Measurements from ENCODE around the gene SDCBP2.

Gene SDCBP2

GRCh38 chr20:1331101-1331500, 2.2 kb upstream of the SDCBP2 start:
- no peak for DNase-seq (ENCODE audit: low read depth)

- no peak for DNase-seq (ENCODE audit: low read depth)
Observed at GRCh38 chr20:1330075-1330830, 1.3 kb upstream of the SDCBP2 start.

GRCh38 chr20:1327827-1328679, 886 bp downstream of the SDCBP2 start:
- DNase-seq (ENCODE audit: low read depth), result no peak

GRCh38 chr20:1327241-1327653, 1.7 kb downstream of the SDCBP2 start:
- DNase-seq (ENCODE audit: low read depth), result no peak

- no peak for DNase-seq (ENCODE audit: low read depth)
Observed at GRCh38 chr20:1326031-1326930, 2.7 kb downstream of the SDCBP2 start.

GRCh38 chr20:1325173-1326030, 3.5 kb downstream of the SDCBP2 start:
- DNase-seq (ENCODE audit: low read depth), result peak; percentile 97

- no peak for DNase-seq (ENCODE audit: low read depth)
Observed at GRCh38 chr20:1324598-1325172, 4.3 kb downstream of the SDCBP2 start.

- no peak for DNase-seq (ENCODE audit: low read depth)
Observed at GRCh38 chr20:1323830-1324597, 4.9 kb downstream of the SDCBP2 start.

GRCh38 chr20:1323256-1323655, 5.7 kb downstream of the SDCBP2 start:
- no peak for DNase-seq (ENCODE audit: low read depth)

- DNase-seq (ENCODE audit: low read depth), result peak; percentile 80
Observed at GRCh38 chr20:1322511-1323245, 6.3 kb downstream of the SDCBP2 start.

- DNase-seq (ENCODE audit: low read depth), result no peak
Observed at GRCh38 chr20:1321654-1321939, 7.3 kb downstream of the SDCBP2 start.

- DNase-seq (ENCODE audit: low read depth), result no peak
Observed at GRCh38 chr20:1320902-1321653, 7.9 kb downstream of the SDCBP2 start.

- no peak for DNase-seq (ENCODE audit: low read depth)
Observed at GRCh38 chr20:1320016-1320415, 8.9 kb downstream of the SDCBP2 start.

GRCh38 chr20:1319462-1319861, 9.5 kb downstream of the SDCBP2 start:
- DNase-seq (ENCODE audit: low read depth), result no peak

- no peak for DNase-seq (ENCODE audit: low read depth)
Observed at GRCh38 chr20:1319051-1319450, 9.9 kb downstream of the SDCBP2 start.

GRCh38 chr20:1317545-1318255, 11.2 kb downstream of the SDCBP2 start:
- no peak for DNase-seq (ENCODE audit: low read depth)

- DNase-seq (ENCODE audit: low read depth), result no peak
Observed at GRCh38 chr20:1315804-1316203, 13.1 kb downstream of the SDCBP2 start.

Data from fibroblast of the conjunctiva (primary cell).